ENCODE data around the gene NME9.
"Not testable (repeated sequence)": the region's sequence is repeated elsewhere in the genome, so short reads cannot be mapped to it uniquely, and the experiment has no call there.

The NME9 gene

GRCh38 chr3:138329127-138329983 lies at the start of gene NME9:
Gene NME9 (minus strand): TSS chr3:138329851. CDS start chr3:138329335, 516 bp downstream.
- Mint-ChIP-seq H3K4me3 (peak within 1 kb of the TSS; percentile 85), H3K36me3 (ENCODE audit: low read depth) (no peaks in the 10 kb centered on the region), H3K9me3 (no peaks in the 10 kb centered on the region), H3K4me1 (ENCODE audit: low read depth) (peaks cover 39% of the 10 kb centered on the region), H3K27me3 (no peaks in the 10 kb centered on the region), H3K27ac (peak within 1 kb of the TSS; percentile 87)
- DNase-seq = peak; percentile 90

GRCh38 chr3:138378990-138379389 lies 49.3 kb upstream of the NME9 start:
- no peak overlapping the region for H3K4me3 Mint-ChIP-seq
- no peak overlapping the region for H3K27ac Mint-ChIP-seq
- H3K9me3 Mint-ChIP-seq = no peaks in the 10 kb centered on the region
- no peak for DNase-seq
- H3K4me1 Mint-ChIP-seq (ENCODE audit: low read depth) = no peaks in the 10 kb centered on the region
- peaks cover 3% of the 10 kb centered on the region for H3K27me3 Mint-ChIP-seq
- H3K36me3 Mint-ChIP-seq (ENCODE audit: low read depth) = no peaks in the 10 kb centered on the region

GRCh38 chr3:138378331-138378730 lies 48.7 kb upstream of the NME9 start:
- Mint-ChIP-seq H3K27ac (no peak overlapping the region), H3K27me3 (peaks cover 1% of the 10 kb centered on the region), H3K36me3 (ENCODE audit: low read depth) (no peaks in the 10 kb centered on the region), H3K9me3 (no peaks in the 10 kb centered on the region), H3K4me1 (ENCODE audit: low read depth) (no peaks in the 10 kb centered on the region), H3K4me3 (no peak overlapping the region)
- no peak for DNase-seq

- H3K4me1 Mint-ChIP-seq (ENCODE audit: low read depth) = no peaks in the 10 kb centered on the region
- no peak overlapping the region for H3K27ac Mint-ChIP-seq
- no peaks in the 10 kb centered on the region for H3K9me3 Mint-ChIP-seq
- no peaks in the 10 kb centered on the region for H3K36me3 Mint-ChIP-seq (ENCODE audit: low read depth)
- H3K4me3 Mint-ChIP-seq = no peak overlapping the region
- H3K27me3 Mint-ChIP-seq = peaks cover 3% of the 10 kb centered on the region
- DNase-seq = no peak
Measured at GRCh38 chr3:138377804-138378203, 48.2 kb upstream of the NME9 start.

GRCh38 chr3:138377212-138377611 lies 47.6 kb upstream of the NME9 start:
- DNase-seq; H3K27ac Mint-ChIP-seq; H3K4me1 Mint-ChIP-seq (ENCODE audit: low read depth): not testable (repeated sequence)

GRCh38 chr3:138376663-138377062 lies 47.0 kb upstream of the NME9 start:
- DNase-seq = no peak
- peaks cover 6% of the 10 kb centered on the region for H3K27me3 Mint-ChIP-seq
- H3K4me1 Mint-ChIP-seq (ENCODE audit: low read depth) = peaks cover 2% of the 10 kb centered on the region
- H3K27ac Mint-ChIP-seq = no peak overlapping the region
- no peak overlapping the region for H3K4me3 Mint-ChIP-seq
- H3K36me3 Mint-ChIP-seq (ENCODE audit: low read depth) = no peaks in the 10 kb centered on the region
- H3K9me3 Mint-ChIP-seq = no peaks in the 10 kb centered on the region

More at GRCh38 chr3:138377212-138377611, 47.6 kb upstream of the NME9 start:
- H3K27me3 Mint-ChIP-seq; H3K36me3 Mint-ChIP-seq (ENCODE audit: low read depth); H3K4me3 Mint-ChIP-seq; H3K9me3 Mint-ChIP-seq: not testable (repeated sequence)

GRCh38 chr3:138375447-138375846 lies 45.8 kb upstream of the NME9 start:
- H3K4me1 Mint-ChIP-seq (ENCODE audit: low read depth) = peaks cover 8% of the 10 kb centered on the region
- H3K9me3 Mint-ChIP-seq = no peaks in the 10 kb centered on the region
- H3K36me3 Mint-ChIP-seq (ENCODE audit: low read depth) = no peaks in the 10 kb centered on the region
- H3K27ac Mint-ChIP-seq = no peak overlapping the region
- H3K27me3 Mint-ChIP-seq = peaks cover 16% of the 10 kb centered on the region
- no peak overlapping the region for H3K4me3 Mint-ChIP-seq
- DNase-seq = no peak

- H3K36me3 Mint-ChIP-seq (ENCODE audit: low read depth) = no peaks in the 10 kb centered on the region
- no peak overlapping the region for H3K27ac Mint-ChIP-seq
- H3K27me3 Mint-ChIP-seq = peaks cover 20% of the 10 kb centered on the region
- H3K4me1 Mint-ChIP-seq (ENCODE audit: low read depth) = peaks cover 8% of the 10 kb centered on the region
- no peak for DNase-seq
- no peaks in the 10 kb centered on the region for H3K9me3 Mint-ChIP-seq
- H3K4me3 Mint-ChIP-seq = no peak overlapping the region
Measured at GRCh38 chr3:138374573-138375134, 45.0 kb upstream of the NME9 start.

GRCh38 chr3:138373736-138374094 lies 44.1 kb upstream of the NME9 start:
- Mint-ChIP-seq H3K9me3 (no peaks in the 10 kb centered on the region), H3K4me1 (ENCODE audit: low read depth) (peaks cover 8% of the 10 kb centered on the region), H3K27ac (no peak overlapping the region), H3K27me3 (peaks cover 20% of the 10 kb centered on the region), H3K4me3 (no peak overlapping the region), H3K36me3 (ENCODE audit: low read depth) (no peaks in the 10 kb centered on the region)
- DNase-seq = no peak

- H3K4me1 Mint-ChIP-seq (ENCODE audit: low read depth) = peaks cover 8% of the 10 kb centered on the region
- H3K9me3 Mint-ChIP-seq = no peaks in the 10 kb centered on the region
- H3K36me3 Mint-ChIP-seq (ENCODE audit: low read depth) = no peaks in the 10 kb centered on the region
- no peak overlapping the region for H3K27ac Mint-ChIP-seq
- H3K4me3 Mint-ChIP-seq = no peak overlapping the region
- peaks cover 20% of the 10 kb centered on the region for H3K27me3 Mint-ChIP-seq
- no peak for DNase-seq
Measured at GRCh38 chr3:138373087-138373735, 43.6 kb upstream of the NME9 start.

- Mint-ChIP-seq H3K27me3 (peaks cover 20% of the 10 kb centered on the region), H3K4me3 (no peak overlapping the region)
Measured at GRCh38 chr3:138371070-138371965, 41.7 kb upstream of the NME9 start.

GRCh38 chr3:138370321-138370720 lies 40.7 kb upstream of the NME9 start:
- Mint-ChIP-seq H3K4me3 (no peak overlapping the region), H3K36me3 (ENCODE audit: low read depth) (no peaks in the 10 kb centered on the region), H3K4me1 (ENCODE audit: low read depth) (peaks cover 8% of the 10 kb centered on the region), H3K27ac (no peak overlapping the region), H3K9me3 (no peaks in the 10 kb centered on the region), H3K27me3 (peaks cover 20% of the 10 kb centered on the region)
- no peak for DNase-seq

More at GRCh38 chr3:138371070-138371965, 41.7 kb upstream of the NME9 start:
- no peaks in the 10 kb centered on the region for H3K36me3 Mint-ChIP-seq (ENCODE audit: low read depth)
- no peak overlapping the region for H3K27ac Mint-ChIP-seq
- DNase-seq = no peak
- peaks cover 8% of the 10 kb centered on the region for H3K4me1 Mint-ChIP-seq (ENCODE audit: low read depth)
- no peaks in the 10 kb centered on the region for H3K9me3 Mint-ChIP-seq

- DNase-seq = no peak
- Mint-ChIP-seq H3K27me3 (peaks cover 20% of the 10 kb centered on the region), H3K9me3 (no peaks in the 10 kb centered on the region), H3K4me1 (ENCODE audit: low read depth) (peaks cover 8% of the 10 kb centered on the region), H3K36me3 (ENCODE audit: low read depth) (no peaks in the 10 kb centered on the region), H3K27ac (no peak overlapping the region), H3K4me3 (no peak overlapping the region)
Measured at GRCh38 chr3:138369151-138369900, 39.7 kb upstream of the NME9 start.

GRCh38 chr3:138367911-138368310 lies 38.3 kb upstream of the NME9 start:
- no peak for DNase-seq
- Mint-ChIP-seq H3K4me1 (ENCODE audit: low read depth) (peaks cover 8% of the 10 kb centered on the region), H3K27ac (no peak overlapping the region), H3K36me3 (ENCODE audit: low read depth) (no peaks in the 10 kb centered on the region), H3K9me3 (no peaks in the 10 kb centered on the region), H3K4me3 (no peak overlapping the region), H3K27me3 (peaks cover 17% of the 10 kb centered on the region)
